GM15510 (cell line): Measurements from ENCODE around the gene ELMO1.

Experiments
- POLR2A ChIP-seq: IDR thresholded peaks from 3 replicates; pipeline ENCODE4 v1.6.1; 2011; ENCODE audit warnings: borderline replicate concordance; ENCODE audit not compliant: insufficient read length; ENCODE audit errors: extremely low read depth

Gene ELMO1

GRCh38 chr7:37220664-37221063, 228.0 kb downstream of the ELMO1 start:
- TF ChIP-seq POLR2A: no peak

- no peak for TF ChIP-seq POLR2A
Measured at GRCh38 chr7:37218956-37219355, 229.7 kb downstream of the ELMO1 start.

GRCh38 chr7:37216923-37217322, 231.7 kb downstream of the ELMO1 start:
- no peak for TF ChIP-seq POLR2A

GRCh38 chr7:37216156-37216852, 232.4 kb downstream of the ELMO1 start:
- no peak for TF ChIP-seq POLR2A

- no peak for TF ChIP-seq POLR2A
Measured at GRCh38 chr7:37215290-37215923, 233.3 kb downstream of the ELMO1 start.

GRCh38 chr7:37212556-37212955, 236.1 kb downstream of the ELMO1 start:
- TF ChIP-seq POLR2A: no peak

GRCh38 chr7:37212051-37212450, 236.6 kb downstream of the ELMO1 start:
- TF ChIP-seq POLR2A: no peak

- no peak for TF ChIP-seq POLR2A
Measured at GRCh38 chr7:37211097-37211880, 237.4 kb downstream of the ELMO1 start.

GRCh38 chr7:37209195-37209594, 239.5 kb downstream of the ELMO1 start:
- no peak for TF ChIP-seq POLR2A

- no peak for TF ChIP-seq POLR2A
Measured at GRCh38 chr7:37208528-37208927, 240.1 kb downstream of the ELMO1 start.

GRCh38 chr7:37206192-37206591, 242.5 kb downstream of the ELMO1 start:
- no peak for TF ChIP-seq POLR2A

- TF ChIP-seq POLR2A: no peak
Measured at GRCh38 chr7:37205451-37205850, 243.2 kb downstream of the ELMO1 start.

- no peak for TF ChIP-seq POLR2A
Measured at GRCh38 chr7:37201876-37202198, 246.8 kb downstream of the ELMO1 start.

- TF ChIP-seq POLR2A: no peak
Measured at GRCh38 chr7:37201003-37201875, 247.4 kb downstream of the ELMO1 start.

GRCh38 chr7:37198906-37199485, 249.7 kb downstream of the ELMO1 start:
- no peak for TF ChIP-seq POLR2A
